ENCODE measurements around the gene CENPF. TPM values are rescaled to one million over a fixed set of nuclear protein-coding genes. Genes with fewer than 3 reads are reported as not detected.
"Not testable (repeated sequence)": the region's sequence is repeated elsewhere in the genome, so short reads cannot be mapped to it uniquely, and the experiment has no call there.

The CENPF gene
- total RNA-seq, 1 experiment from 2014 or later: 113 TPM

DNA sequence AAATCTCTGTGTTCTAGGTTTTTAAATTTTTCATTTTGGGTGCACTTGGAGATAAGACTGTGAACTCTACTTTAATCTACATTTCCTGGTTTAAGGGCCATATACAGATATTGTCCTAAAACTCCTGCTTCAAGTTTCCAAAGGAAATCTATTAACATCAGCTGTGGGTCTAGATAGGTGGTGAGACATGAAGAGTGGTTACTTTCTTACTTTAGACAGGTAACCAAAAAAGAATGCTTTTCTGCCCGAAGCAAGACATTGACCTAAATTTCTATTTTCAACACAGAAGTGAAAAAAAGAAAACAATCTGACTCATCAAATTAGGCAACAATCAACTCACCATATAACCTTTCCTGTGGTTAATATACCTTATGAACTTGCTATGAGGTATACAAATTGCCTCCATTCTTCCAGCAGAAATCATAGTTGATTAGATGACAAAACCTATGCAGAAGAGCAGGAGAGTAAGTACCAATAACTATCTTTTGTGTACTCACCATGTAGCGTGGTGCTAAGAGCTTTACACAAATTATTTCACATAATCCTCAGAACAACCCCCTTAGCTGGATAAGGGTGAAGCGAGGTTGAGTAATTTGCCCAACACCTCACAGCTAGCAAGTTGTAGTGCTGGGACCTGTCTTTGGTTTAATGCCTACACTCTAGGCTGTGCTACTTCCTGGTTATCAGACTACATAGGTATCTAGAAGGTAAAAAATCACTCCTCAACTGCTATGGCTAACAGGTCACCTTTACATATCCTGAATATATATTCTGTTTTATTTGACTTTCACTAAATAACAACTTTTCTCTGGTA is 28.2 kb upstream of the CENPF start:
- no peak overlapping the region for H3K23ac ChIP-seq (ENCODE audit: insufficient read length, low read depth, low read length)
- no peak overlapping the region for H2BK5ac ChIP-seq (ENCODE audit: insufficient read length, low read length)
- no peak overlapping the region for H3K9ac ChIP-seq (ENCODE audit: extremely low read depth, insufficient read length, low read length)
- no peak overlapping the region for H3K14ac ChIP-seq (ENCODE audit: insufficient read depth, low read length)
- no CpG with 5 or more reads among the region's 3 CpGs for WGBS (ENCODE audit: extremely low coverage, insufficient read length, low lambda C conversion rate)
- Mint-ChIP-seq H3K36me3 (ENCODE audit: insufficient read depth in 1 of 3, low read depth in 3 of 3) (peaks cover 12 to 21% (median 16%) of the 10 kb centered on the region in 3 experiments), H3K27me3 (ENCODE audit: low read depth) (no peaks in the 10 kb centered on the region; the same call in 1 of the 2 replicates), H3K4me3 (no peak overlapping the region), H3K4me1 (no peaks in the 10 kb centered on the region), H3K27ac (no peak overlapping the region), H3K9me3 (peaks cover 20 to 21% of the 10 kb centered on the region in 2 experiments)
- no peak overlapping the region for H3K56ac ChIP-seq (ENCODE audit: insufficient read length, low read depth, low read length)
- no peak overlapping the region for H3K4me2 ChIP-seq (ENCODE audit: insufficient read depth, insufficient read length, low read length)
- TF ChIP-seq, protein P1, sequence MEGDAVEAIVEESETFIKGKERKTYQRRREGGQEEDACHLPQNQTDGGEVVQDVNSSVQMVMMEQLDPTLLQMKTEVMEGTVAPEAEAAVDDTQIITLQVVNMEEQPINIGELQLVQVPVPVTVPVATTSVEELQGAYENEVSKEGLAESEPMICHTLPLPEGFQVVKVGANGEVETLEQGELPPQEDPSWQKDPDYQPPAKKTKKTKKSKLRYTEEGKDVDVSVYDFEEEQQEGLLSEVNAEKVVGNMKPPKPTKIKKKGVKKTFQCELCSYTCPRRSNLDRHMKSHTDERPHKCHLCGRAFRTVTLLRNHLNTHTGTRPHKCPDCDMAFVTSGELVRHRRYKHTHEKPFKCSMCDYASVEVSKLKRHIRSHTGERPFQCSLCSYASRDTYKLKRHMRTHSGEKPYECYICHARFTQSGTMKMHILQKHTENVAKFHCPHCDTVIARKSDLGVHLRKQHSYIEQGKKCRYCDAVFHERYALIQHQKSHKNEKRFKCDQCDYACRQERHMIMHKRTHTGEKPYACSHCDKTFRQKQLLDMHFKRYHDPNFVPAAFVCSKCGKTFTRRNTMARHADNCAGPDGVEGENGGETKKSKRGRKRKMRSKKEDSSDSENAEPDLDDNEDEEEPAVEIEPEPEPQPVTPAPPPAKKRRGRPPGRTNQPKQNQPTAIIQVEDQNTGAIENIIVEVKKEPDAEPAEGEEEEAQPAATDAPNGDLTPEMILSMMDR (conservative IDR thresholded peaks at IDR 0.05): no peak
- no peak overlapping the region for H2BK20ac ChIP-seq (ENCODE audit: low read depth, low read length, poor library complexity, severe bottlenecking)
- H2BK12ac ChIP-seq (ENCODE audit: insufficient read length, low read depth, low read length): no peak overlapping the region
- no peak overlapping the region for H2BK120ac ChIP-seq (ENCODE audit: low read depth, low read length, poor library complexity, severe bottlenecking)
- H3K18ac ChIP-seq (ENCODE audit: insufficient read length, low read depth, low read length): no peak overlapping the region
- no peak overlapping the region for H3K4ac ChIP-seq (ENCODE audit: low read depth, low read length)
- no peaks in the 10 kb centered on the region for H3K9me3 ChIP-seq (ENCODE audit: control insufficient read depth, low read depth, low read length)
- H2BK15ac ChIP-seq (ENCODE audit: low read depth, low read length): no peak overlapping the region
- no peaks in the 10 kb centered on the region for H3K79me2 ChIP-seq (ENCODE audit: insufficient read depth, low read length)
- H4K91ac ChIP-seq (ENCODE audit: insufficient read length, low read depth, low read length): no peak overlapping the region
- no peaks in the 10 kb centered on the region for H3K23me2 ChIP-seq (ENCODE audit: insufficient read length, low read depth, low read length, poor library complexity, severe bottlenecking)
- no peak overlapping the region for H3K27ac ChIP-seq (ENCODE audit: insufficient read length, low read depth, low read length)
- H4K20me1 ChIP-seq (ENCODE audit: control insufficient read depth, insufficient read depth, insufficient read length): no peaks in the 10 kb centered on the region
- H3T11ph ChIP-seq (ENCODE audit: low read length): no peak overlapping the region
- H2AK5ac ChIP-seq (ENCODE audit: insufficient read length, low read length): no peak overlapping the region
- H4K8ac ChIP-seq (replicated peaks; ENCODE audit: insufficient read length, low read depth, low read length): no peak overlapping the region
- no peak overlapping the region for H2AFZ ChIP-seq (ENCODE audit: low read length)
- no peaks in the 10 kb centered on the region for H3K4me1 ChIP-seq (ENCODE audit: insufficient read depth, low read length)
- no peak for DNase-seq
- H3K27me3 ChIP-seq (ENCODE audit: insufficient read depth, low read length): no peaks in the 10 kb centered on the region
- no peak overlapping the region for H4K5ac ChIP-seq (ENCODE audit: insufficient read length, low read depth, low read length)
- H3K79me1 ChIP-seq (ENCODE audit: insufficient read depth, low read depth, low read length, poor library complexity, severe bottlenecking): no peaks in the 10 kb centered on the region

DNA sequence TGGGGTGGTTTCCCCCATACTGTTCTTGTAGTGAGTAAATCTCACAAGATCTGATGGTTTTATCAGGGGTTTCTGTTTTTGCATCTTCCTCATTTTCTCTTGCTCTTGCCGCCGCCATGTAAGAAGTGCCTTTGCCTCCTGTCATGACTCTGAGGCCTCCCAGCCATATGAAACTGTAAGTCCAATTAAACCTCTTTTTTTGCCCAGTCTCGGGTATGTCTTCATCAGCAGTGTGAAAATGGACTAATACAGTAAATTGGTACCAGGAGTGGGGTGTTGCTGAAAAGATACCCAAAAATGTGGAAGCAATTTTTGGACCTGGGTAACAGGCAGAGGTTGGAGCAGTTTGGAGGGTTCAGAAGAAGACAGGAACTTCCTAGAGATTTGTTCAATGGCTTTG is 26.9 kb upstream of the CENPF start:
- not testable (repeated sequence) for H3K9ac ChIP-seq (ENCODE audit: extremely low read depth, insufficient read length, low read length); H4K20me1 ChIP-seq (ENCODE audit: control insufficient read depth, insufficient read depth, insufficient read length); H3K23ac ChIP-seq (ENCODE audit: insufficient read length, low read depth, low read length); H3T11ph ChIP-seq (ENCODE audit: low read length); H4K8ac ChIP-seq (replicated peaks; ENCODE audit: insufficient read length, low read depth, low read length); H4K91ac ChIP-seq (ENCODE audit: insufficient read length, low read depth, low read length); H4K5ac ChIP-seq (ENCODE audit: insufficient read length, low read depth, low read length); H2BK12ac ChIP-seq (ENCODE audit: insufficient read length, low read depth, low read length); H2BK15ac ChIP-seq (ENCODE audit: low read depth, low read length); H3K18ac ChIP-seq (ENCODE audit: insufficient read length, low read depth, low read length); H3K4me1 ChIP-seq (ENCODE audit: insufficient read depth, low read length); H3K79me1 ChIP-seq (ENCODE audit: insufficient read depth, low read depth, low read length, poor library complexity, severe bottlenecking); H3K9me3 ChIP-seq (ENCODE audit: control insufficient read depth, low read depth, low read length); H2AFZ ChIP-seq (ENCODE audit: low read length); H3K14ac ChIP-seq (ENCODE audit: insufficient read depth, low read length); H3K4me2 ChIP-seq (ENCODE audit: insufficient read depth, insufficient read length, low read length); H3K27ac ChIP-seq (ENCODE audit: insufficient read length, low read depth, low read length); H2AK5ac ChIP-seq (ENCODE audit: insufficient read length, low read length); H3K27me3 Mint-ChIP-seq (ENCODE audit: low read depth); H3K4ac ChIP-seq (ENCODE audit: low read depth, low read length); H3K4me3 Mint-ChIP-seq; H3K23me2 ChIP-seq (ENCODE audit: insufficient read length, low read depth, low read length, poor library complexity, severe bottlenecking); DNase-seq; H3K27me3 ChIP-seq (ENCODE audit: insufficient read depth, low read length); H3K56ac ChIP-seq (ENCODE audit: insufficient read length, low read depth, low read length); H3K4me1 Mint-ChIP-seq; H2BK120ac ChIP-seq (ENCODE audit: low read depth, low read length, poor library complexity, severe bottlenecking); H3K79me2 ChIP-seq (ENCODE audit: insufficient read depth, low read length); H2BK20ac ChIP-seq (ENCODE audit: low read depth, low read length, poor library complexity, severe bottlenecking); H3K27ac Mint-ChIP-seq; H2BK5ac ChIP-seq (ENCODE audit: insufficient read length, low read length)
- Mint-ChIP-seq H3K9me3 (peaks cover 20 to 21% of the 10 kb centered on the region in 2 experiments), H3K36me3 (ENCODE audit: insufficient read depth in 1 of 3, low read depth in 3 of 3) (peaks cover 12 to 21% (median 16%) of the 10 kb centered on the region in 3 experiments)
- WGBS (ENCODE audit: extremely low coverage, insufficient read length, low lambda C conversion rate): no CpG with 5 or more reads among the region's 3 CpGs

Measured in H9 (cell line).